ENCODE results near the gene TCOF1.

Gene TCOF1

DNA sequence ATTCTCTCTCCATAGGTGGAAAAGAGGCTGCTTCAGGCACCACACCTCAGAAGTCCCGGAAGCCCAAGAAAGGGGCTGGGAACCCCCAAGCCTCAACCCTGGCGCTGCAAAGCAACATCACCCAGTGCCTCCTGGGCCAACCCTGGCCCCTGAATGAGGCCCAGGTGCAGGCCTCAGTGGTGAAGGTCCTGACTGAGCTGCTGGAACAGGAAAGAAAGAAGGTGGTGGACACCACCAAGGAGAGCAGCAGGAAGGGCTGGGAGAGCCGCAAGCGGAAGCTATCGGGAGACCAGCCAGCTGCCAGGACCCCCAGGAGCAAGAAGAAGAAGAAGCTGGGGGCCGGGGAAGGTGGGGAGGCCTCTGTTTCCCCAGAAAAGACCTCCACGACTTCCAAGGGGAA lies 38.8 kb downstream of the TCOF1 start:
- no peak for DNase-seq (ENCODE audit: low read depth in 1 of 2, low spot score in 1 of 2)
- Histone ChIP-seq H3K4me3 (replicated peaks; ENCODE audit: insufficient read depth, low read length) (no peak overlapping the region), H3K27me3 (ENCODE audit: insufficient read depth, poor library complexity, severe bottlenecking) (no peaks in the 10 kb centered on the region), H3K27ac (replicated peaks) (no peak overlapping the region)
- no peak for TF ChIP-seq REST (IDR thresholded peaks at IDR 0.05; ENCODE audit: insufficient replicate concordance, low read depth)
- no peak for TF ChIP-seq GABPA (IDR thresholded peaks at IDR 0.05; ENCODE audit: low read depth)
- TF ChIP-seq SPI1 (IDR thresholded peaks at IDR 0.05; ENCODE audit: borderline replicate concordance, low read depth): no peak
- no peak for TF ChIP-seq POLR2AphosphoS5 (IDR thresholded peaks at IDR 0.05; ENCODE audit: low read depth)
- TF ChIP-seq, protein P1, sequence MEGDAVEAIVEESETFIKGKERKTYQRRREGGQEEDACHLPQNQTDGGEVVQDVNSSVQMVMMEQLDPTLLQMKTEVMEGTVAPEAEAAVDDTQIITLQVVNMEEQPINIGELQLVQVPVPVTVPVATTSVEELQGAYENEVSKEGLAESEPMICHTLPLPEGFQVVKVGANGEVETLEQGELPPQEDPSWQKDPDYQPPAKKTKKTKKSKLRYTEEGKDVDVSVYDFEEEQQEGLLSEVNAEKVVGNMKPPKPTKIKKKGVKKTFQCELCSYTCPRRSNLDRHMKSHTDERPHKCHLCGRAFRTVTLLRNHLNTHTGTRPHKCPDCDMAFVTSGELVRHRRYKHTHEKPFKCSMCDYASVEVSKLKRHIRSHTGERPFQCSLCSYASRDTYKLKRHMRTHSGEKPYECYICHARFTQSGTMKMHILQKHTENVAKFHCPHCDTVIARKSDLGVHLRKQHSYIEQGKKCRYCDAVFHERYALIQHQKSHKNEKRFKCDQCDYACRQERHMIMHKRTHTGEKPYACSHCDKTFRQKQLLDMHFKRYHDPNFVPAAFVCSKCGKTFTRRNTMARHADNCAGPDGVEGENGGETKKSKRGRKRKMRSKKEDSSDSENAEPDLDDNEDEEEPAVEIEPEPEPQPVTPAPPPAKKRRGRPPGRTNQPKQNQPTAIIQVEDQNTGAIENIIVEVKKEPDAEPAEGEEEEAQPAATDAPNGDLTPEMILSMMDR (IDR thresholded peaks at IDR 0.05; ENCODE audit: insufficient read depth, low read length): no peak

- no peak overlapping the region for H3K27ac ChIP-seq (replicated peaks)
- TF ChIP-seq GABPA (IDR thresholded peaks at IDR 0.05; ENCODE audit: low read depth) (no peak), SPI1 (IDR thresholded peaks at IDR 0.05; ENCODE audit: borderline replicate concordance, low read depth) (no peak), POLR2AphosphoS5 (IDR thresholded peaks at IDR 0.05; ENCODE audit: low read depth) (no peak)
- TF ChIP-seq, protein P1 (IDR thresholded peaks at IDR 0.05; ENCODE audit: insufficient read depth, low read length): no peak
- H3K27me3 ChIP-seq (ENCODE audit: insufficient read depth, poor library complexity, severe bottlenecking): no peaks in the 10 kb centered on the region
- no peak overlapping the region for H3K4me3 ChIP-seq (replicated peaks; ENCODE audit: insufficient read depth, low read length)
- no peak for DNase-seq (ENCODE audit: low read depth in 1 of 2, low spot score in 1 of 2)
Observed at GRCh38 chr5:150397146-150397781, 39.8 kb downstream of the TCOF1 start.

- TF ChIP-seq SPI1 (IDR thresholded peaks at IDR 0.05; ENCODE audit: borderline replicate concordance, low read depth) (no peak), POLR2AphosphoS5 (IDR thresholded peaks at IDR 0.05; ENCODE audit: low read depth) (no peak), GABPA (IDR thresholded peaks at IDR 0.05; ENCODE audit: low read depth) (no peak), REST (IDR thresholded peaks at IDR 0.05; ENCODE audit: insufficient replicate concordance, low read depth) (no peak)
- TF ChIP-seq, protein P1 (IDR thresholded peaks at IDR 0.05; ENCODE audit: insufficient read depth, low read length): no peak
- no peaks in the 10 kb centered on the region for H3K27me3 ChIP-seq (ENCODE audit: insufficient read depth, poor library complexity, severe bottlenecking)
- H3K4me3 ChIP-seq (replicated peaks; ENCODE audit: insufficient read depth, low read length): no peak overlapping the region
- no peak overlapping the region for H3K27ac ChIP-seq (replicated peaks)
- DNase-seq (ENCODE audit: low read depth in 1 of 2, low spot score in 1 of 2): no peak
Observed at GRCh38 chr5:150397782-150398721, 40.6 kb downstream of the TCOF1 start.
